Measurements from ENCODE around the gene NEDD9.

Gene NEDD9

GRCh38 chr6:11237956-11238355, 5.5 kb upstream of the NEDD9 start:
- H3K27me3 ChIP-seq (ENCODE audit: low read length) = no peaks in the 10 kb centered on the region
- no peaks in the 10 kb centered on the region for H3K9me2 ChIP-seq (replicated peaks; ENCODE audit: insufficient read depth, low read length)
- H3K9ac ChIP-seq (ENCODE audit: low read length) = no peak overlapping the region
- H3K9me3 ChIP-seq (ENCODE audit: insufficient read depth, low read length) = no peaks in the 10 kb centered on the region
- H3K27ac ChIP-seq (ENCODE audit: low read depth, low read length) = no peak overlapping the region
- H2AFZ ChIP-seq (ENCODE audit: low read depth, low read length, severe bottlenecking) = no peak overlapping the region
- no peak for TF ChIP-seq CTCF (IDR thresholded peaks at IDR 0.05; ENCODE audit: insufficient read depth, low read length, poor library complexity, severe bottlenecking)
- TF ChIP-seq EZH2phosphoT487 (conservative IDR thresholded peaks at IDR 0.05; ENCODE audit: low read length) = no peak
- no peaks in the 10 kb centered on the region for H4K20me1 ChIP-seq (ENCODE audit: low read depth, low read length)
- no peaks in the 10 kb centered on the region for H3K36me3 ChIP-seq (ENCODE audit: low read length)
- H3K79me2 ChIP-seq (ENCODE audit: insufficient read depth, low read length) = no peaks in the 10 kb centered on the region
- H3F3A ChIP-seq (ENCODE audit: insufficient read depth) = peaks cover 9% of the 10 kb centered on the region; the same call in 1 of the 2 replicates
- no peak overlapping the region for H3K4me3 ChIP-seq (ENCODE audit: insufficient read depth, low read length, poor library complexity, severe bottlenecking)
- H3K4me2 ChIP-seq (ENCODE audit: low read depth, low read length, poor library complexity, severe bottlenecking) = no peak overlapping the region

- no peak overlapping the region for H3K4me3 ChIP-seq (ENCODE audit: insufficient read depth, low read length, poor library complexity, severe bottlenecking)
- no peak overlapping the region for H3K9ac ChIP-seq (ENCODE audit: low read length)
- H3K27me3 ChIP-seq (ENCODE audit: low read length) = no peaks in the 10 kb centered on the region
- no peaks in the 10 kb centered on the region for H3K36me3 ChIP-seq (ENCODE audit: low read length)
- H3K9me2 ChIP-seq (replicated peaks; ENCODE audit: insufficient read depth, low read length) = no peaks in the 10 kb centered on the region
- H3K27ac ChIP-seq (ENCODE audit: low read depth, low read length) = no peak overlapping the region
- no peak for TF ChIP-seq EZH2phosphoT487 (conservative IDR thresholded peaks at IDR 0.05; ENCODE audit: low read length)
- TF ChIP-seq CTCF (IDR thresholded peaks at IDR 0.05; ENCODE audit: insufficient read depth, low read length, poor library complexity, severe bottlenecking) = no peak
- no peaks in the 10 kb centered on the region for H3K9me3 ChIP-seq (ENCODE audit: insufficient read depth, low read length)
- no peaks in the 10 kb centered on the region for H4K20me1 ChIP-seq (ENCODE audit: low read depth, low read length)
- no peak overlapping the region for H2AFZ ChIP-seq (ENCODE audit: low read depth, low read length, severe bottlenecking)
- no peaks in the 10 kb centered on the region for H3K79me2 ChIP-seq (ENCODE audit: insufficient read depth, low read length)
- H3F3A ChIP-seq (ENCODE audit: insufficient read depth) = peaks cover 13% of the 10 kb centered on the region; the same call in 1 of the 2 replicates
- H3K4me2 ChIP-seq (ENCODE audit: low read depth, low read length, poor library complexity, severe bottlenecking) = no peak overlapping the region
Measured at GRCh38 chr6:11237428-11237827, 5.0 kb upstream of the NEDD9 start.

GRCh38 chr6:11236915-11237314, 4.4 kb upstream of the NEDD9 start:
- H3K9ac ChIP-seq (ENCODE audit: low read length) = no peak overlapping the region
- no peaks in the 10 kb centered on the region for H3K79me2 ChIP-seq (ENCODE audit: insufficient read depth, low read length)
- TF ChIP-seq EZH2phosphoT487 (conservative IDR thresholded peaks at IDR 0.05; ENCODE audit: low read length) = no peak
- TF ChIP-seq CTCF (IDR thresholded peaks at IDR 0.05; ENCODE audit: insufficient read depth, low read length, poor library complexity, severe bottlenecking) = no peak
- H3K4me2 ChIP-seq (ENCODE audit: low read depth, low read length, poor library complexity, severe bottlenecking) = no peak overlapping the region
- no peaks in the 10 kb centered on the region for H3K9me2 ChIP-seq (replicated peaks; ENCODE audit: insufficient read depth, low read length)
- H3F3A ChIP-seq (ENCODE audit: insufficient read depth) = peaks cover 13% of the 10 kb centered on the region; the same call in 1 of the 2 replicates
- no peaks in the 10 kb centered on the region for H3K9me3 ChIP-seq (ENCODE audit: insufficient read depth, low read length)
- no peaks in the 10 kb centered on the region for H3K27me3 ChIP-seq (ENCODE audit: low read length)
- H3K27ac ChIP-seq (ENCODE audit: low read depth, low read length) = no peak overlapping the region
- no peak overlapping the region for H3K4me3 ChIP-seq (ENCODE audit: insufficient read depth, low read length, poor library complexity, severe bottlenecking)
- no peaks in the 10 kb centered on the region for H3K36me3 ChIP-seq (ENCODE audit: low read length)
- H4K20me1 ChIP-seq (ENCODE audit: low read depth, low read length) = no peaks in the 10 kb centered on the region
- no peak overlapping the region for H2AFZ ChIP-seq (ENCODE audit: low read depth, low read length, severe bottlenecking)

All from SU-DHL-6 (cell line).